DOHH2 (cell line): ENCODE data around the gene NAA38.

ENCODE experiments used
- H3F3A ChIP-seq: fragments of 200-600 bp; sonication (generic), shearing (Covaris generic); 2 replicates; pipeline ENCODE4 v1.6.0; 2016; ENCODE audit warnings: antibody characterized with exemption, mild to moderate bottlenecking; ENCODE audit not compliant: control insufficient read depth, insufficient read depth
- H3K27ac ChIP-seq: fragments of 200-600 bp; sonication (generic); 2 replicates; pipeline ENCODE4 v1.5.1; 2014; ENCODE audit warnings: low read depth, mild to moderate bottlenecking, low read length, moderate library complexity
- H3K27me3 ChIP-seq: fragments of 200-600 bp; sonication (generic); 2 replicates; pipeline ENCODE4 v1.6.1; 2014; ENCODE audit warnings: mild to moderate bottlenecking, low read length, mixed read lengths; ENCODE audit not compliant: control insufficient read depth
- H3K36me3 ChIP-seq: fragments of 200-600 bp; sonication (generic); 2 replicates; pipeline ENCODE4 v1.6.1; 2014; ENCODE audit warnings: mild to moderate bottlenecking, low read length, moderate library complexity, mixed read lengths; ENCODE audit not compliant: control insufficient read depth
- H3K4me1 ChIP-seq: fragments of 200-600 bp; sonication (generic); 2 replicates; pipeline ENCODE4 v1.6.1; 2014; ENCODE audit warnings: mild to moderate bottlenecking, low read length, mixed read lengths; ENCODE audit not compliant: control insufficient read depth
- H3K4me2 ChIP-seq: fragments of 200-600 bp; sonication (generic); 2 replicates; pipeline ENCODE4 v1.6.0; 2014; ENCODE audit warnings: mild to moderate bottlenecking, low read length, moderate library complexity
- H3K4me3 ChIP-seq: fragments of 200-600 bp; sonication (generic); 2 replicates; pipeline ENCODE4 v1.5.1; 2014; ENCODE audit warnings: mild to moderate bottlenecking, low read length, mixed read lengths
- H3K79me2 ChIP-seq: fragments of 200-600 bp; sonication (generic); 2 replicates; pipeline ENCODE4 v1.6.1; 2014; ENCODE audit warnings: mild to moderate bottlenecking, low read length, mixed read lengths; ENCODE audit not compliant: control insufficient read depth
- H3K9me2 ChIP-seq: fragments of 200-600 bp; sonication (generic); replicated peaks from 2 replicates; pipeline ENCODE4 v1.6.1; 2014; ENCODE audit warnings: mild to moderate bottlenecking, low read length, mixed read lengths; ENCODE audit not compliant: control insufficient read depth
- H3K9me3 ChIP-seq: fragments of 200-600 bp; sonication (generic); 2 replicates; pipeline ENCODE4 v1.6.1; 2014; ENCODE audit warnings: antibody characterized with exemption, low read length, mixed read lengths; ENCODE audit not compliant: control insufficient read depth, insufficient read depth
- H4K20me1 ChIP-seq: fragments of 200-600 bp; sonication (generic); 2 replicates; pipeline ENCODE4 v1.6.0; 2014; ENCODE audit warnings: low read depth, mild to moderate bottlenecking, antibody characterized with exemption, low read length, moderate library complexity; ENCODE audit not compliant: control insufficient read depth, insufficient read depth
- EZH2phosphoT487 ChIP-seq: fragments of 200-600 bp; sonication (generic); IDR thresholded peaks from 2 replicates; pipeline ENCODE4 v1.6.1; 2017; ENCODE audit warnings: borderline replicate concordance, mild to moderate bottlenecking, antibody characterized with exemption, low read length, moderate library complexity, mixed read lengths
- TF ChIP-seq, protein P1 (sequence below): fragments of 200-600 bp; sonication (generic); IDR thresholded peaks from one replicate; pipeline ENCODE4 v1.5.1; 2014; ENCODE audit warnings: antibody characterized with exemption, mild to moderate bottlenecking, low read depth, low read length; ENCODE audit not compliant: poor library complexity, severe bottlenecking

NAA38 gene

DNA sequence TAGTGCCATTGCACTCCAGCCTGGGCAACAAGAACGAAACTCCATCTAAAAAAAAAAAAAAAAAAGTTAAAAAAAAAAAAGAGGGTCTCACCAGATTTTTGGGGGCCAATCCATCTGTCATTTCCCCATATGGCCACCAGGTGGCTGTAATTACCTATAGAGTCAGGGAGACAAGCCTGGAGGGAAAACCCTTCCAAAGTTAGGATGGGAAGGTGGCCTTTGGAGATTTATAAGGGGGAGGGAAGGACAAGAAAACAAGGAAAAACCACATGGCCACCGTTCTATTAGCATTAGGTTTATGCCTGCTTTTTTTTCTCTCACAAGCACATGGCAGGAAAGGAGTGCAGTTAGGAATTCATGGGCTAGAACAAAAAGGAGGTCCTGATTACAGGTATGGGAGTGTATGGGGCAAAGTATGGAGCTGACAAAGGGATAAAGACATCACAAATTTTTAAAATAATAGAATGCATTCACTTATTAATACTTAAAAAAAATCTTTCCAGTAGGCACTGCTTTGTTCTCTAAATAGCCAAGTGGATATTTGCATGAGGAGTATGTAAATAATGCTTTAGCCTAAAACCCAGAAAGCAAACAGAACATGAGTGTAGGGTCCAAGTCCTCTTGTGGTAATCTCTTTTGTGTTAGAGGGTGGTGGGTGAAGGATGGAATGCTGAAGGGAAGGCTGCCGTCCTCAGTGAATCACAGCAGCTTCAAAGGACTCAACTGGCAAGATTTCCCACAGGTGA, 5.5 kb upstream of the NAA38 start:
- Histone ChIP-seq H3K4me1 (peaks cover 35% of the 10 kb centered on the region), H3K9me3 (no peaks in the 10 kb centered on the region), H3F3A (peaks cover 8% of the 10 kb centered on the region), H3K27me3 (no peaks in the 10 kb centered on the region), H4K20me1 (no peaks in the 10 kb centered on the region; the same call in 1 of the 2 replicates), H3K4me2 (peak overlapping the region; percentile 69), H3K9me2 (no peaks in the 10 kb centered on the region), H3K4me3 (peak overlapping the region; percentile 53), H3K36me3 (peaks cover 73% of the 10 kb centered on the region), H3K27ac (peak overlapping the region; percentile 34), H3K79me2 (peaks cover 48% of the 10 kb centered on the region)
- TF ChIP-seq, protein P1, sequence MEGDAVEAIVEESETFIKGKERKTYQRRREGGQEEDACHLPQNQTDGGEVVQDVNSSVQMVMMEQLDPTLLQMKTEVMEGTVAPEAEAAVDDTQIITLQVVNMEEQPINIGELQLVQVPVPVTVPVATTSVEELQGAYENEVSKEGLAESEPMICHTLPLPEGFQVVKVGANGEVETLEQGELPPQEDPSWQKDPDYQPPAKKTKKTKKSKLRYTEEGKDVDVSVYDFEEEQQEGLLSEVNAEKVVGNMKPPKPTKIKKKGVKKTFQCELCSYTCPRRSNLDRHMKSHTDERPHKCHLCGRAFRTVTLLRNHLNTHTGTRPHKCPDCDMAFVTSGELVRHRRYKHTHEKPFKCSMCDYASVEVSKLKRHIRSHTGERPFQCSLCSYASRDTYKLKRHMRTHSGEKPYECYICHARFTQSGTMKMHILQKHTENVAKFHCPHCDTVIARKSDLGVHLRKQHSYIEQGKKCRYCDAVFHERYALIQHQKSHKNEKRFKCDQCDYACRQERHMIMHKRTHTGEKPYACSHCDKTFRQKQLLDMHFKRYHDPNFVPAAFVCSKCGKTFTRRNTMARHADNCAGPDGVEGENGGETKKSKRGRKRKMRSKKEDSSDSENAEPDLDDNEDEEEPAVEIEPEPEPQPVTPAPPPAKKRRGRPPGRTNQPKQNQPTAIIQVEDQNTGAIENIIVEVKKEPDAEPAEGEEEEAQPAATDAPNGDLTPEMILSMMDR: peak; percentile 69
- no peak for TF ChIP-seq EZH2phosphoT487

DNA sequence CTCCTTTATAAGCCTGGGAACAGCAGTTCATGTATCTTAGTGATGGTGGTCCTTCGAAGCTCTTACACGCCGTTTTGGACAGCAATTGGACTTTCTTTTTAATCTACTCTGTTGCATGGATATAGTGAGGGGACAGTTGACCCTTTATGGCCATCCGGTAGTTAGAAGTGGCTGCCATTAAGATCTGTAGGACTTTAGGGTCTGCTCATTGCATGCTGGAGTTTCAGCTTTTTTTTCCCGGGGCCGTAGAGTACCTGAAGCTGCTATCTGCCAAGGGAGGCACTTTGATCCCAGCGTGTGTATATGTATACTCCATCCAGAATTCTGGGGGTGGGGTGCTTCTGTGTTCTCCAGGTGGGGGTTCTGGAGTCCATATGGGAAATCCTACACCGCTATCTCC, 1.7 kb upstream of the NAA38 start:
- Histone ChIP-seq H3K79me2 (peaks cover 65% of the 10 kb centered on the region), H3K4me2 (peak overlapping the region; percentile 99), H3K9me2 (no peaks in the 10 kb centered on the region), H3K9me3 (no peaks in the 10 kb centered on the region), H3K27ac (no peak overlapping the region), H3K27me3 (no peaks in the 10 kb centered on the region), H4K20me1 (peaks cover 2% of the 10 kb centered on the region; the same call in 1 of the 2 replicates), H3K4me1 (peaks cover 46% of the 10 kb centered on the region), H3K4me3 (peak overlapping the region; percentile 99), H3K36me3 (peaks cover 74% of the 10 kb centered on the region), H3F3A (peaks cover 15% of the 10 kb centered on the region)
- TF ChIP-seq EZH2phosphoT487: no peak
- TF ChIP-seq, protein P1: no peak

DNA sequence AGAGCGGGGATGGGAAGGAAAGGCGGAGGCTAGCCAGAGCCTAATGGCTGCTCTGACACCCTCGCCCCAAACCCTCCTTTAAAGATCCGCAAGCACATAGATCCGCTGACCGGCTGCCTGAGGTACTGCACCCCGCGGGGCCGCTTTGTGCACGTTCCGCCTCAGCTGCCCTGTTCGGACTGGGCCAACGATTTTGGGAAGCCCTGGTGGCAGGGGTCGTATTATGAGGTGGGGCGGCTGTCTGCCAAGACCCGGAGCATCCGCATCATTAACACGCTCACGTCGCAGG, 1.1 kb upstream of the NAA38 start:
- TF ChIP-seq, protein P1: peak; percentile 47
- no peak for TF ChIP-seq EZH2phosphoT487
- Histone ChIP-seq H3K27me3 (no peaks in the 10 kb centered on the region), H3K79me2 (peaks cover 61% of the 10 kb centered on the region), H3K36me3 (peaks cover 72% of the 10 kb centered on the region), H3K9me2 (no peaks in the 10 kb centered on the region), H3K4me3 (peak overlapping the region; percentile 99), H3K27ac (peak overlapping the region; percentile 83), H3K4me1 (peaks cover 40% of the 10 kb centered on the region), H3F3A (peaks cover 20% of the 10 kb centered on the region), H3K4me2 (peak overlapping the region; percentile 99), H4K20me1 (peaks cover 2% of the 10 kb centered on the region; the same call in 1 of the 2 replicates), H3K9me3 (no peaks in the 10 kb centered on the region)
